ENCODE measurements around the gene HELZ. TPM values are rescaled to one million over a fixed set of nuclear protein-coding genes. Genes with fewer than 3 reads are reported as not detected.
A peak's percentile ranks its signal among the peaks of the same experiment; 100 is the strongest.
"Not testable (repeated sequence)": the region's sequence is repeated elsewhere in the genome, so short reads cannot be mapped to it uniquely, and the experiment has no call there.

Gene HELZ
- polyA plus RNA-seq, 3 donors: 24.8 to 44.1 (median 39.9) TPM

DNA sequence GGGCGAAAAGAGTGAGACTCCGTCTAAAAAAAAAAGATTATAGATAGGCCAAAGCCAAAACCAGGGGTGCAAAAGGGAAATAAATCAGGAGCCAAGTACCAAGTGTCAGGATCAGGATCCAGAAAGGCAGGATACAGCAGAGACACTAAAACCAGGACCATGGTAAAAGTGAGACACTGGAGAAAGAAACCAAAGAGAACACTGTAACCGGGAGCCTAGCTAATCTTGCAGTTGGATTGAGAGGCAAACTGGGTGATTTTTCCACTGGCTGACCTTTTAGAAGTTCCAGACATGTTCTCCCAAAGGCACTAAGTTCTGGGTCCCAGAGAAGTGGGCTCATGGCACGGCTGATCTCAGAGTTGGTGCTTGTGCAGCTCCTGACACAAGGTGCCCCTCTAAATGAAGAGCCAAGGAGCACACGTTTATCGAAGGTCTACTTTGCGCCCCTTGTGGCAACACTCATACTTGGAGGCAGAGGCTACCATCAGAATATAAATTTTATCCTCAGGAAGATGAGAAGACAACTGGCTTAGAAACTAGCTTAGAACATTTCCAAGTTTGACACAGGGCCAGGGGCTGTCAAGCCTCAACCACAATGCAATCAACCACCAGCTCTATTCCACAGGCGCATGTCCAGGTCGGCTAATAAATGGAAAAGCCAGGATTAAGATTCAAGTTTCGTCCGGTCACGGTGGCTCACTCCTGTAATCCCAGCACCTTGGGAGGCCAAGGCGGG, 27.5 kb upstream of the HELZ start:
- Mint-ChIP-seq H3K36me3 (no peaks in the 10 kb centered on the region), H3K27ac (peak overlapping the region in 3 of 7 donors; percentile 32 to 72 (median 59)), H3K4me3 (no peak overlapping the region), H3K4me1 (peaks cover 32% of the 10 kb centered on the region), H3K9me3 (peaks cover 0 to 1% (median 0%) of the 10 kb centered on the region in 7 donors), H3K27me3 (ENCODE audit: low read depth in 3 of 3) (peaks cover 0 to 3% (median 2%) of the 10 kb centered on the region in 3 donors)
- intact Hi-C loops (cut with micrococcal nuclease): no loop called here
- no peak overlapping the region for H3K4me2 ChIP-seq (replicated peaks; ENCODE audit: extremely low read depth, low read length, poor library complexity, severe bottlenecking)
- H3K36me3 ChIP-seq (replicated peaks in 1 of 2; ENCODE audit: control insufficient read depth in 1 of 2, insufficient read depth in 2 of 2, low read length in 2 of 2): no peaks in the 10 kb centered on the region
- no peaks in the 10 kb centered on the region for H3K79me2 ChIP-seq (ENCODE audit: insufficient read depth, low read length)
- TF ChIP-seq CTCF (IDR thresholded peaks at IDR 0.05): peak; percentile 46
- H3K4me1 ChIP-seq (ENCODE audit: control insufficient read depth in 1 of 2, insufficient read depth in 2 of 2, low read length in 2 of 2): peaks cover 19 to 26% of the 10 kb centered on the region in 2 donors
- H3K27ac ChIP-seq (ENCODE audit: low read depth in 1 of 2, low read length in 2 of 2): no peak overlapping the region
- H3K9me3 ChIP-seq (replicated peaks in 1 of 2; ENCODE audit: control insufficient read depth in 1 of 2, insufficient read depth in 1 of 2, low read length in 2 of 2): no peaks in the 10 kb centered on the region
- WGBS (ENCODE audit: insufficient coverage): 79% methylated on average over 9 of the region's 13 CpGs
- DNase-seq: peak in 2 of 3 donors; percentile 17 to 22
- H2AFZ ChIP-seq (ENCODE audit: insufficient read depth, low read depth, low read length, poor library complexity, severe bottlenecking): peak overlapping the region; percentile 22
- no peak overlapping the region for H3K4me3 ChIP-seq (replicated peaks in 1 of 3; ENCODE audit: low read depth in 2 of 3, low read length in 3 of 3)
- H3K27me3 ChIP-seq (ENCODE audit: control insufficient read depth in 2 of 2, insufficient read depth in 2 of 2, low read length in 2 of 2): no peaks in the 10 kb centered on the region
- H4K20me1 ChIP-seq (ENCODE audit: insufficient read depth, low read length): no peaks in the 10 kb centered on the region
- no peak overlapping the region for H3K9ac ChIP-seq (ENCODE audit: insufficient read depth, low read length, poor library complexity, severe bottlenecking)

- H3K36me3 Mint-ChIP-seq; intact Hi-C loops (cut with micrococcal nuclease); H4K20me1 ChIP-seq (ENCODE audit: insufficient read depth, low read length); H3K4me3 Mint-ChIP-seq; H3K27me3 ChIP-seq (ENCODE audit: control insufficient read depth in 2 of 2, insufficient read depth in 2 of 2, low read length in 2 of 2); H3K4me2 ChIP-seq (replicated peaks; ENCODE audit: extremely low read depth, low read length, poor library complexity, severe bottlenecking); H3K4me3 ChIP-seq (replicated peaks in 1 of 3; ENCODE audit: low read depth in 2 of 3, low read length in 3 of 3); H3K36me3 ChIP-seq (replicated peaks in 1 of 2; ENCODE audit: control insufficient read depth in 1 of 2, insufficient read depth in 2 of 2, low read length in 2 of 2); H2AFZ ChIP-seq (ENCODE audit: insufficient read depth, low read depth, low read length, poor library complexity, severe bottlenecking); DNase-seq; H3K9me3 Mint-ChIP-seq; H3K27me3 Mint-ChIP-seq (ENCODE audit: low read depth in 3 of 3); H3K9ac ChIP-seq (ENCODE audit: insufficient read depth, low read length, poor library complexity, severe bottlenecking); H3K79me2 ChIP-seq (ENCODE audit: insufficient read depth, low read length); H3K9me3 ChIP-seq (replicated peaks in 1 of 2; ENCODE audit: control insufficient read depth in 1 of 2, insufficient read depth in 1 of 2, low read length in 2 of 2): not testable (repeated sequence)
- Histone ChIP-seq H3K27ac (ENCODE audit: low read depth in 1 of 2, low read length in 2 of 2) (peak overlapping the region in 1 of 2 donors; percentile 48), H3K4me1 (ENCODE audit: control insufficient read depth in 1 of 2, insufficient read depth in 2 of 2, low read length in 2 of 2) (peaks cover 20 to 28% of the 10 kb centered on the region in 2 donors)
- H3K27ac Mint-ChIP-seq: peak overlapping the region in 2 of 7 donors; percentile 23 to 68
- WGBS (ENCODE audit: insufficient coverage): 100% methylated on average over 1 of the region's 2 CpGs
- peaks cover 37% of the 10 kb centered on the region for H3K4me1 Mint-ChIP-seq
Observed at GRCh38 chr17:67271187-67271586, 26.2 kb upstream of the HELZ start.

Measured in CD14-positive monocyte (primary cell).